ENCODE data around the gene C1QTNF5.
"Not testable (repeated sequence)": the region's sequence is repeated elsewhere in the genome, so short reads cannot be mapped to it uniquely, and the experiment has no call there.

The C1QTNF5 gene, protein sequence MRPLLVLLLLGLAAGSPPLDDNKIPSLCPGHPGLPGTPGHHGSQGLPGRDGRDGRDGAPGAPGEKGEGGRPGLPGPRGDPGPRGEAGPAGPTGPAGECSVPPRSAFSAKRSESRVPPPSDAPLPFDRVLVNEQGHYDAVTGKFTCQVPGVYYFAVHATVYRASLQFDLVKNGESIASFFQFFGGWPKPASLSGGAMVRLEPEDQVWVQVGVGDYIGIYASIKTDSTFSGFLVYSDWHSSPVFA

DNA sequence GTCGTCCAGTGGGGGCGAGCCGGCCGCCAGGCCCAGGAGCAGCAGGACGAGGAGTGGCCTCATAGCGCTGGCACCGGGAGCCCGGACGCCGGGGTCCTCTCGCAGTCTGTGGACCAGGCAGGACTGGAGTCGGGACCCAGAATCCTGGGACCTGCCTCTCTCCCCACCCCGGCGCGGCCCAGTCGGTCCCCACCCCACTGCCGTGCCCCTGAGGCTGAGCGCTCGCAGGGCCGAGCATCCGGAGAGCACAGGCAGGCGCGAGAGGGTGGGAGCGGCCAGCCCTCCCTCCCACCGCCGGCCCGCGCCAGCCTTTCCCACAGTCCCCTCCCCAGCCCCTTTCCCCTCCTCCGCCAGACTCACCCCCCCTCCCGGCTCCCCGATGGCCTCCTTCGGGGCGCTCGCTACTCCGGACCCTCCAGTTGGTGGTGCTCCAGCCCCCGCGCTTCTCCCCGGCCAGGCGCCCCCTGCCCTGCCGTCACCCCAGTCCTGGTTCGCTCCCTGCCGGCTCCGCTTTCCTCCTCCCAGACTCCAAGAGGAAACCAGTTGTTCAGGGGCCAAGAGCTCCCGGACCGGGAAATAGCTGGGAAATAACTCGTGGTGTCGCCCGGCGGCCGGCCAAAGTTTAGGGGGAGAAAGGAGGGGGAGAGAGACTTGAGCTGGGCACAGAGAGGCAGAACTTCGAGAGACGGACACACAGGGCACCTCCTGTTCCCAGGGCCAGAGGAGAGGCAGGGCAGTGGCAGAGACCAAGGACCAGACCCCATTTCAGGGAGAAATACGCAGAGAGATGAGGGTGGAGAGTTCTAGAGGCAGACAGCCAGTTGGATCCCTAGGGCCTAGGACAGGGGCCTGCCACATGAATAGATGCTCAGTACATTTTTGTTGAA is at the start of gene C1QTNF5:
C1QTNF5 (minus strand) TSS at position 549 of the 887 bp plus-strand sequence; CDS start at position 63, 486 bp downstream.
- DNase-seq (ENCODE audit: low read depth in 3 of 3) = no peak

- no peak for DNase-seq (ENCODE audit: low read depth in 3 of 3)
Observed at GRCh38 chr11:119389611-119390254, 49.0 kb upstream of the C1QTNF5 start.

- DNase-seq (ENCODE audit: low read depth in 3 of 3) = no peak
Observed at GRCh38 chr11:119388103-119388502, 47.4 kb upstream of the C1QTNF5 start.

DNA sequence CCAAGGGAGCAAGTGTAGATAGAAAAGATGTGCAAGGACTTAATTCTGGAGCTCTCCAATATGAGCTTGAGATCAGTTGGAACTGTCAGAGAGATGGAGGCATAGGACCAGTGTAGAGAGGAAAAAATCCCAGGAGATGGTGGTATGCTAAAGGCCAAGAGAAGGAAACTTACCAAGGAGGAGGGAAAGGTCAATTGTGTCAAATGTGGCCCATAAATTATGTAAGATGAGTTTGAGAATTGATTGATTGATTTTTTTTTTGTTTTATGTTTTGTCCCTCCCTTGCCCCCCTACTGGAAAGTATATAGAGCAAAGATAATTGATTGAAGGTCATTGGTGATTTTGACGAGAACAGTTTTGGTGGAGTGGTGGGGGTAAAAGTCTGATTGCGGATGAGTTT is 43.6 kb upstream of the C1QTNF5 start:
- no peak for DNase-seq (ENCODE audit: low read depth in 3 of 3)

- DNase-seq (ENCODE audit: low read depth in 3 of 3) = not testable (repeated sequence)
Observed at GRCh38 chr11:119382513-119382912, 41.8 kb upstream of the C1QTNF5 start.

DNA sequence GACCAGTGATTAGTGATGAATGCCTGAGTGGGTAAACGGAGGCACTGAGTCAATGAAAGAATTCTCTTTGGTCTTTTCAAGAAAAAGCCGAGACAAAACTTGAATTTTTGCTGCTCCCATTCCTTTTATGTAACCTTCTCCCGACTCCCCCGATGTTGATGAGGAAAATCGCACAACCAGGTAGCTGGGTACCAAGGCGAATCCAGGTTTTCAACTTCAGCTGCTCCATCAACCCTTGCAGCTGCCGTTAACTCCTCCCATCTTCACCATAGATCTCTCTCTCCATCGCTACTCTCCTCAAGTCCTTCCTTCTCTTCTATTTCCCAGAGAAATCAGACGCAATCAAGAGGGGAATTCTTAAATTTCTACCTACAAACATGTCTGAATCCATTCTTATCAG is 41.4 kb upstream of the C1QTNF5 start:
- no peak for DNase-seq (ENCODE audit: low read depth in 3 of 3)

DNA sequence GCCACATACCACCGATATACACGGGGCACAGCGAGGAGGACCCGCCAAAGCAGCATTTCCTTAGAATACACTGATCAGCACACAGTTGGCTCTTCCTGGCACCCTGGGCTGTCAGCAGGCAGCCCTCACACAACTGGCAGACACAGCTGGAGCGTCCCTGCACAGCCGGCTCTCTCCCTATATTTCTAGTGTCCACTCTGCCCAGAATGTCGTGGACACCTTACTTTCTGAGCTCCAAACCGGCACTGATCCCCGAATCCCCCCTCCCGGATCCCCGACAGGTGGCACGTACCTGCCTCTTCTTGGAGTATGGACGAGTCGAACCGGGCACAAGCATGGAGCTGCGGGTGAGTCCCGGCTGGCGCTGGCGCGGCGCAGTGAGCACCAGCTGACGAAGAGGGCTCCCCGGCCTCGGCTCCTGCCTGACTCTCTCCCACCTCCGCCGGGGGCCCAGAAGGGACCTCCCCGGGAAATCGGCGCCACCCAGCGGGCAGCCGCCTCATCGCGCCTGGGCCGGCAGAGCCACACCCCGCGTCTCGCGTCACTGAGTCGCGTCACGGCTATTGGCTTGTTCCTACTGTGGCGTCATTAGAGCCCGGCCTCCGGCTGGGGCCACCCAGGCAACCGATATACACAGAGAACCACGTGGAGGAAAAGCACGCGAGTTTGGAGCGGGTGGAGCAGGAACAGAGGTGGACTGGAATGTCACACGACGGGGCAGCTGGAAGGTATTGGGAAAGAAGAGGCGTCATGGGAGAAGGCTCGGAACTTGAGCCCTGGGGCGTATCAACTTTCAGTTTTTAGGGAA is 40.7 kb upstream of the C1QTNF5 start, which contains the start of gene USP2:
USP2 (minus strand) TSS at position 510 of the 808 bp plus-strand sequence. CDS start 8,210 bp downstream, outside the sequence.
- peak; percentile 94 to 96 (median 94) for DNase-seq (ENCODE audit: low read depth in 3 of 3)

- no peak for DNase-seq (ENCODE audit: low read depth in 3 of 3)
Observed at GRCh38 chr11:119380827-119381180, 40.1 kb upstream of the C1QTNF5 start.

DNA sequence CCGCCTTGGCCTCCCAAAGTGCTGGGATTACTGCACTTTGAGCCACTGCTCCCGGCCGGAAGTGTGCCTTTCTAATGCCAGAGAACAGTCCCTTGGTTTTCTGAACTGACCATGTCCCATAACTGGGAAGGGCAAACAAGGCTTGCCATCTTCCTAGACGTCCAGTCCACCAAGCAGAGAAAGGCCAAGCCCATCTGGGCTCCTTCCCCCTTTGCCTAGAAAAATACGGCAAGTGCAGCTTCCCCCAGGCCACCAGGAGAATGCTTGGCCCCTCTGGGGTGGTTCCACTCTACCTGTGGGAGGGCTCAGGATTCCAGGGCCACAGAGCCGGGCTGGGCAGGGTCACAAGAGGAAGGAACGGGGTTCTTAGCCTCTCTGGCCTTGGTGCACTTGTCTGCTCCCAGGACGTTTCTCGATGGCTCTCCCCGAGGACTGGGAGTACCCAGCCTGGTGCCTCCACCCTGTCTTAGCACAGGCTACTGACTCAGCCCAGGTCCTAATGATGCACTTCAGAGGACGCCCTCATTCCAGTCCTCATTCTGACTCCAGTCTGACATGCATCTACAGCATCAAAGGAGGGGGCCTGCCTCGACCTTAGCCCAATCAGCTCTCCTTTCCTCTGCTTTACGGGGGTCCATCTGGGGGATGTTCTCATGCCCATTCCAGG is 39.6 kb upstream of the C1QTNF5 start:
- DNase-seq (ENCODE audit: low read depth in 3 of 3) = no peak

GRCh38 chr11:119378851-119379465 is 38.3 kb upstream of the C1QTNF5 start:
- DNase-seq (ENCODE audit: low read depth in 3 of 3) = no peak

DNA sequence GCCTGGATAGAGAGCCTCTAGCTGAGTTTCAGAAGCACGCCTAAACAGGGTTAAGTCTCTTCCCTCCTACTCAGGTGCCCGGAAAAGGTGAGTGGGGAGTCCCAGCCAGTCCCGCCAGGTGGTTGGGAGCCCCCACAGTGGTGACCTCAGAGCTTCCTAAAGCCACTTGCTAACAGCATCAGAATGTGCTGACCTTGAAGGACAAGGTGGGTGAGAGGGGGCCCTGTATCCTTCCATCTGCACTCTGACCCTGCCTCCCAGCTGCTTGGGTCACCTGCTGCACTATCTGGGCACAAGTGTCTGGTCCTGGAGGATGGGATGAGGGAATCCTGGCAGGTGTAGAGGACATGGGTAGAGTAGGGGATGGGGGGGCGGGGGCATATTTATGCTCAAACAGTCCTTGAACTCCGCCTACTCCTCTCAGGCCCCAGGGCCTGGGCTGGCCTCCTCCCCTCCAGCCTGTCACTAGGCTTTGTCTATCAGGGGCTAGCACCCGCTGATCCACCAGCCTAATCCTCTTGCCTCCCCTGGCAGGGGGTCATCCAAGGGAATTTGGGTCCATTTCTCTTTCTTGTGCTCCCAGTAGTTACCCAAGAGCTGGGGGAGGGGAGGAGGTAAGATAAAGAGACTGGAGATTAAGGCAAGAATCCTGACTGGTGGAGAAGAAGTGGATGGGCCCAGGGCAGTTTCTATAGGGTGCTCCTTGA is 37.4 kb upstream of the C1QTNF5 start:
- no peak for DNase-seq (ENCODE audit: low read depth in 3 of 3)

- no peak for DNase-seq (ENCODE audit: low read depth in 3 of 3)
Observed at GRCh38 chr11:119377112-119377901, 36.6 kb upstream of the C1QTNF5 start.

DNA sequence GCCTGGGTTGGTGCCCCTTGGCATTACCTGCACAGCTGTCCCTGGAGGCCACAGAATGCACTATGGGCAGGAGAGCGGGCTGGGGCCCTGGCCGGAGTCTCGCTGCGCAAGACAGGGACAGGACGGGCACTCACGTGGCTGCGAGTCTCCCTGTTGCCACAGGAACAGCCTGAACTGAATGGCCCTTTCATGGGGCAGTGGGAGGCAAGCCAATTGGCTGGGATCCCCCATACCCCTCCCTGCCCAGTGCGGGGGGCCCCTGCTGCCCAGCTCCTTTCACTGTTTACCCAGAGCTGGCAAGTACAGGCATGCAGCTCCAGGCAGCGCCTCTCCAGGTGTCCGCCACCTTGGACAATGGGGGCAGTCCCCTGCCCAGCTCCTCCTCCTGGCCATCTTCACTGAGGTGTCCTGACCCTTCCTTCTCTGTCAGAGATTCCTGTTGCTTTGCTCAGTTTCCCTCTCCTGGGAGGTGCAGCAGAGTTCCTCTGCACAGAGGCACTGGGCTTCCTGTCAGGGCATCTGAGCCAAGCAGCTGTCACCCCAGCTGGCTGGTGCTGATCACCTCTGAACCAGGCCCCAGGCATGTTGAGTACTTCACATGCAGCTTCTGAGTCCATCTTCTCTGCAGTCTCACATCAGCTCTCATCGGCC is 35.6 kb upstream of the C1QTNF5 start:
- DNase-seq (ENCODE audit: low read depth in 3 of 3) = no peak

DNA sequence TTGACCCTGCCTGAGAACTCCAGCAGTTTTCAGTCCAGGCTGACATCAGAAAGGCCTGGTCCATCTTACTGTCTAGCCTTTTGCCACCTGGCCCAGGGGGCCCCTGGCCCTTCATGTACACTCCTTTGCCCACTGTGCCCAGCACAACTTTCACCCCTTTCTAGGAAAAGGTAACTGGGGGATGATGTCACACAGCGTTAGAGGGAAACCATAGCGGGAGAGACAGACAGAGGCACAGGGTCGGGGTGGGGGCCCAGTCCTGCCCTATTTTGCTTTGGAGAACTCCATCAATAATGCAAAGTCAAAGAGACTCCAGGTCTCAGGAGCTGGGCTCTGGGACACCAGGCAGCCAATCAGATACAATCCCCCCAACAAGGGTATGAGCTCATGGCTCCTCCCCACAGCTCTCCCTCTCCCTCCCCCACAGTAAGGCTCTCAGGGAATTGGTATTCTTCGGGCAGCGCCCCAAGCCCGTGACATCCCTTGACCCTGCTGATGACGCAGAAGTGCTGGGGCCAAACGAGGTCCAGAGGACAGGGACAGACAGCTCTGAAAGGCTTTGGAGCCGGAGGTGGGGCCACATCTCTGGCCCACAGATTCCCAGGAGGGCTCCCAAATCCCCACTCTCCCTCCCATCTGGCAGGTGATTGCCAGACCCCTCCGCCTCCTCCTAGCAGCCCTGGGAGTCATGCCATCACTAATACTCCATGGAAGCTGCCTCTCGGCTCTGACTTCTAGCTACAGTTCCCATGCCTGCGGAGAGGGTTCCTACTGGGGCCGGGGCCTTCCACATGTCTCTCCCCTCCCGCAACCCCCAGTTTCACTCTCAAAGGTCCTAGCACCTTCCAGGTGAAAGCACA is 34.9 kb upstream of the C1QTNF5 start:
- no peak for DNase-seq (ENCODE audit: low read depth in 3 of 3)

GRCh38 chr11:119374632-119375336 is 34.1 kb upstream of the C1QTNF5 start:
- no peak for DNase-seq (ENCODE audit: low read depth in 3 of 3)

GRCh38 chr11:119373921-119374631 is 33.4 kb upstream of the C1QTNF5 start:
- peak in 1 of 3 experiments; percentile 54 for DNase-seq (ENCODE audit: low read depth in 3 of 3)

All from stimulated activated CD4-positive, alpha-beta T cell treated with anti-CD3 and anti-CD28 coated beads, TNF-alpha, amount 100 ng/mL, for 24 hours (primary cell).